SW480 (cell line): ENCODE measurements around the gene TGIF2LY.
"Not testable (repeated sequence)": the region's sequence is repeated elsewhere in the genome, so short reads cannot be mapped to it uniquely, and the experiment has no call there.

Experiments used
- DNase-seq: peaks from one replicate; pipeline ENCODE4 v3.0.0-alpha.2; 2016; ENCODE audit warnings: low spot score

Gene TGIF2LY

GRCh38 chrY:3578767-3579166, at the start of gene TGIF2LY:
TGIF2LY (plus strand) TSS chrY:3579067; CDS start chrY:3579245, 178 bp downstream.
- DNase-seq, result not testable (repeated sequence)
